GM21825 (cell line): ENCODE results near the gene MYCBP2.
"Not testable (repeated sequence)": the region's sequence is repeated elsewhere in the genome, so short reads cannot be mapped to it uniquely, and the experiment has no call there.

Source experiments
- ATAC-seq: cut with Tn5 transposase; IDR thresholded peaks from one replicate; pipeline ENCODE4 v1.9.1; 2021; ENCODE audit warnings: mild to moderate bottlenecking, moderate library complexity; ENCODE audit not compliant: unreplicated experiment

MYCBP2 gene, protein sequence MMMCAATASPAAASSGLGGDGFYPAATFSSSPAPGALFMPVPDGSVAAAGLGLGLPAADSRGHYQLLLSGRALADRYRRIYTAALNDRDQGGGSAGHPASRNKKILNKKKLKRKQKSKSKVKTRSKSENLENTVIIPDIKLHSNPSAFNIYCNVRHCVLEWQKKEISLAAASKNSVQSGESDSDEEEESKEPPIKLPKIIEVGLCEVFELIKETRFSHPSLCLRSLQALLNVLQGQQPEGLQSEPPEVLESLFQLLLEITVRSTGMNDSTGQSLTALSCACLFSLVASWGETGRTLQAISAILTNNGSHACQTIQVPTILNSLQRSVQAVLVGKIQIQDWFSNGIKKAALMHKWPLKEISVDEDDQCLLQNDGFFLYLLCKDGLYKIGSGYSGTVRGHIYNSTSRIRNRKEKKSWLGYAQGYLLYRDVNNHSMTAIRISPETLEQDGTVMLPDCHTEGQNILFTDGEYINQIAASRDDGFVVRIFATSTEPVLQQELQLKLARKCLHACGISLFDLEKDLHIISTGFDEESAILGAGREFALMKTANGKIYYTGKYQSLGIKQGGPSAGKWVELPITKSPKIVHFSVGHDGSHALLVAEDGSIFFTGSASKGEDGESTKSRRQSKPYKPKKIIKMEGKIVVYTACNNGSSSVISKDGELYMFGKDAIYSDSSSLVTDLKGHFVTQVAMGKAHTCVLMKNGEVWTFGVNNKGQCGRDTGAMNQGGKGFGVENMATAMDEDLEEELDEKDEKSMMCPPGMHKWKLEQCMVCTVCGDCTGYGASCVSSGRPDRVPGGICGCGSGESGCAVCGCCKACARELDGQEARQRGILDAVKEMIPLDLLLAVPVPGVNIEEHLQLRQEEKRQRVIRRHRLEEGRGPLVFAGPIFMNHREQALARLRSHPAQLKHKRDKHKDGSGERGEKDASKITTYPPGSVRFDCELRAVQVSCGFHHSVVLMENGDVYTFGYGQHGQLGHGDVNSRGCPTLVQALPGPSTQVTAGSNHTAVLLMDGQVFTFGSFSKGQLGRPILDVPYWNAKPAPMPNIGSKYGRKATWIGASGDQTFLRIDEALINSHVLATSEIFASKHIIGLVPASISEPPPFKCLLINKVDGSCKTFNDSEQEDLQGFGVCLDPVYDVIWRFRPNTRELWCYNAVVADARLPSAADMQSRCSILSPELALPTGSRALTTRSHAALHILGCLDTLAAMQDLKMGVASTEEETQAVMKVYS (N-terminal part only)

DNA sequence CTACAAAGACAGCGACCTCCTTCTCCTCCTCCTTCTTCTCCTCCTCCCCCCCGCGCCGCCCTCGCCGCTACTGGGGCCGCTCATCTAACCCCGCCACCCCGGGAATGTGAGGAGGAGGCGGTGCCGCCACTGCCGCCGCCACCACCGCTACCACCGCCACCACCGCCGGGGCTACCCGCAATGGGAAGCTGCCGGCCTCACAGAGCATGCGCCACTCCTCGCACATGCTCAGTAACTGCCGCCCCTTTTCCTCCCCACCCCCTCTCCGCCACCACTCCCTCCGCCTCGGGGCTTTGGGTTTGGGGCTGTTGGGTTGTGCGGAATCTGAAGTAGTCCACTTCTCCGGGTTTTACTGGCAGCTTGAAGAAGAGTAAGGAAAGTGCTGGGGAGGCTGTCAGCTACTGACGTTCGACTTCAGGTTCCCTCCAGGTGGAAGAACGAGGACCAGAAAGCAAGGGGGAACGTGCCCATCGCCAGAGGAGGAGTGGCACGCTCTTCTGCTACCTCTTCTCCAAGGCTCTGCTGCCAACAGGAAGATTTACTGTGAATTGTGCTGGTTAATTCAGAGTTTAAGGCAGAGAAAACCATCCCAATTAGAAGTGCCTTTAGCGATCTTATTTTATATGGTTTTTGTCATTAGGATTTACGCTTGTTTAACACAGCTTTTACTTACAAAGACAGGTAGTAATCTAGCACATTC, at the start of gene MYCBP2:
TSS of gene MYCBP2 (minus strand) at position 190 of the 700 bp plus-strand sequence. CDS start 319 bp downstream, outside the sequence.
- peak; percentile 56 for ATAC-seq

DNA sequence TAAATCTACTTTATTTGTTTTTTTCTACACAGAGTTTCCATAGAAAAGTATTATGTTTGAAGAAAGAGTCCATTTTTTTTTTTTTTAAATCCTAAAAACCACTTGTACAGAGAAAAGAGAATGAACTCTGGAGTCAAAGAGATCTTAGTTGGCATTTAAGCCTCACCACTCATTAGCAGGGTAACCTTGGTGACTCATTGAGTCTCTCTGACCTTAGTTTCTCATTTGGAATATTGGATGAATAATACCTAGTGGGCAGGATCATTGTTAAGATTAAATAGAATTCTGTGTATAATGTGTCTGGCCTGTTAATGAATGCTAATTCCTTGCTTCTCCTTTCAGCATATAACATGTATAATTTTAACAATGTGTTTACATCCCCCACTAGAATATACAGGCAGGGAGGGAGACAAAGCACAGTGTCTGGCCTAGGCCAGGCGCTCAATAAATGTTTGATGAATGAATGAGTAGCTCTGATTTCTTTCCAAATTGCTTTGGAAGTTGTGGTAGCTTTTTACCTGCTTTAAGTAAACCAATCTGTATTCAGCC, 48.7 kb upstream of the MYCBP2 start:
- ATAC-seq, result no peak

DNA sequence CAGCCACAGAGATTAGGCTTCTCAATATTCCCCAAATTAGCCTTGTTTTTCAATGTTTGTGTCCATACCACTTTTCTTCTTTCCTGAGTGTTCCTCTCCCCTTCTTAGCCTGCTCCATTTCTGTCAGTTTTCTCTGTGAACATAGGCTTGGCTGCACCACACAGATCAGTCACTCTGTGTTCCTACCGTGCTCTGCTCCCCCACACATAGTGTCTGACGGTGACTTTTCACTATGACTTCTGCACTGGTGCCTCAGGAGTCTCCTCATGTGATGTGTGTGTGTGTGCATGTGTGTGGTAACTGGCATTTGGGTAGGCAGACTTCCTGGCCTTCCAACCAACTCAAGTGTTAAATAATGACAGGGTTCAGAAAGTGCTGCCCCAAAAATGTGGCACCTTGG, 47.9 kb upstream of the MYCBP2 start:
- no peak for ATAC-seq

DNA sequence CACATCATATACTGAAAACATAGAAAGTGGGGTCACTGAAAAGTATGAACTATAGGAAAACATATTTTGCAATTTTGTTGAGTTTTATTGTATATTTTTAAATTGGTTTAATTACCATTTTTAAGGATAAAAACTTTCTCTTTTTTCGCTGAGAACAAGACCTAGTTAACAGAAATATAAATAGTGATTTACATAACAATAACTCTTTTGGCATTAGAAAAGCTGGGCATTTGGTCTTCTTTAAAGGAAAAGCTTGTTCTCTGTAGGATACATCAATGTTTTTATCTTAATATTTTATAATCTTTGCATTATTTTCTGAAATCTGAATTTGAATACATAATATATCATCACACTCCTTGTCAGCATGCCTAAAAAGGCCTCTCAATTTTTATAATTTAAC, 47.4 kb upstream of the MYCBP2 start:
- no peak for ATAC-seq

DNA sequence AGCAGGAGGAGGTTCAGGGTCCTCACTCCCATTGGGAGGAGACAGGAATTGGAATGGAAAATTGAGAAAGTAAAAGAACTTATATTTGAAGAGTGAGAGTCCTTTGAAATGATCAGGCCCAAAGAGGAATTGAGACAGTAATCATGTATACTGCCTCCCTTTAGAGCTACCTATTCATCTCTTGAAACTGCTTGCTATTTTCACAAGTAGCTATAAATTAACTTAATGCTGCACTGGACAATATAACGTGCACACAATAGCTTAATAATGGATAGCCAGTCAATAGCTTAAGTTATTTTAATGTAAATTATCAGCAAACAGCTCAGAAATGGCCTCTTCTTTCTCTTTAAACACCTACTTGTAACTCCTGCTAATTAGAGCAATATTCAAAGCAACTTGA, 46.6 kb upstream of the MYCBP2 start:
- no peak for ATAC-seq

DNA sequence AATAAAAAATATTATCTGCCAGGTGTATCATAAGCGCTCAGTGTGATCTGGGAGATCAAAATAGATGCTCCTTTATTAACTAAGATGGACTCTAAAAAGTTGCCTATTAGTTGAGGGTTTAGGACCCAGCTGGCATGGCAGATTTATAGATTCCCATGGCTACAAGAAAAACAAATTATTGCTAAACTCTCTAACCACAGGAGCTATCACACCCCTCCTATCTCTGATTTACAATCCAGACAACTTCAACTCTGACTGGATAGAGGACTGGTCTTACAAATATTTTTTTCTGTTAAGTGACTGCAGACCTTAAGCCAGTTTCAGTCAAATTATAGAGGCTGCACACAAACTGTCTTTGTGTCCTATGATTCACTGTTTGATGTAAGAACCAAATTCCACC, 45.4 kb upstream of the MYCBP2 start:
- no peak for ATAC-seq

DNA sequence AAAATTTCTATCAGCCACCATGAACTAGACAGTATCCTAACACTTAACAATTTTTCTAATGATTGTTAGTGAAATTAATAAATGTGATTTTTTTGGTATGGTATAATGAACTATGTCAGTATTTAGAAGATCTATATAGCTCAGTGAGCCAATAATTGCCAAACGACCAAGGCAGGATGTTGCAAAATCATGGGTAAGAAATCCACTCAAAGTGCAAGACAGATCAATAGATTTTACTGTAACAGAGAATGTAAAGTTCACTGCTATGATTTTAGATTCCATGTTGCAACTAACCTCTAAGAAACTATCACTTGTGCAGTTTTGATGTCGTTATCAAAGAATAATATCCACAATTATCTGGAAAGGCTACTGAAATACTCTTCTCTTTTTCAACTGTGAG, 44.0 kb upstream of the MYCBP2 start:
- no peak for ATAC-seq

DNA sequence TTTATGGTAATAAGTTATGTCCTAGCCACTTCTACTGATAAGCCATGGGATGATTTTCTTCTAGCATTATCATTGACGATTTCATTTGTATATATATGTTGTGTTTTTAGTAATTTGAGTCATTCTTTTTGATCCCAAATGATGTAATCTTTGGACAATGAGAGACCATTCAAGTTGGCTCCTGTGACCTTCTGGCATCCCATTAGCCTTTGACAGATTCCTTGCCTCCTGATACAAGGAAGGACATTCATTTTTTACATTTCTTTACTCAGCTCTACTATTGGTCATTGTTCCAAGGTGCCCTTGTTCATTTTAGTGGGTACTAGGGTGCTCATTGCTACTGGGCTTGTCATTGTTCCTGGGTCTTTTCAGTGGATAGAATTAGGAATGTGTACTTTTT, 35.3 kb upstream of the MYCBP2 start:
- ATAC-seq, result no peak

DNA sequence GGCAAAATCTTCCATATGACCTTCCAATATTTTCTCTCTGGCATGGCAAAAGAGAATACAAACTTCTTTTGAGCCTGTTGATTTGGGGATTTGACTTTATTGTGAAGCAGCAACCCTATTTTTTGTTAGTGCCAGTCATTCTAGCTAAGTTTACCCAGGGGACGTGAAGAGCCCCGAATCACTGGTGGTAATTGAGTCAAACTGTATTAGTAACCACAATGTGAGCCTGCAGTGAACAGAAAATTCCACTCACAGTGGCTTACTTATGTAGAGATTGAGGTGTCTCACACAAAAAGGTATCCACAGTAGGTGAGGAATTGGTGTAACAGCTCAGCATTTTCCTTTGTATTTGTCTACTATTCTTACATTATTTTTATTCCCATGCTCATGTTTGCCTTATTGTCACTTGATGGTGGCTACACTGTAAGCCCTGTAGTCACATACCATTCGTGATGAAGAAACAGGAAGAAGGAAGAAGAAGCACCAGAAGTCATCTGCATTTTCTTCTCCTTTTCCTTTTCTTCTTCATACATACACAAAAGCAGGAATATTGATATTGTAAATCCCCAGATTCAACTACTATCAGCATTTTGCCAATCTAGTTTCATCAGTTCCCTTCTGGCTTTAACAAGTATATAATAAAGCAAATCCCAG, 33.3 kb upstream of the MYCBP2 start:
- ATAC-seq, result no peak

DNA sequence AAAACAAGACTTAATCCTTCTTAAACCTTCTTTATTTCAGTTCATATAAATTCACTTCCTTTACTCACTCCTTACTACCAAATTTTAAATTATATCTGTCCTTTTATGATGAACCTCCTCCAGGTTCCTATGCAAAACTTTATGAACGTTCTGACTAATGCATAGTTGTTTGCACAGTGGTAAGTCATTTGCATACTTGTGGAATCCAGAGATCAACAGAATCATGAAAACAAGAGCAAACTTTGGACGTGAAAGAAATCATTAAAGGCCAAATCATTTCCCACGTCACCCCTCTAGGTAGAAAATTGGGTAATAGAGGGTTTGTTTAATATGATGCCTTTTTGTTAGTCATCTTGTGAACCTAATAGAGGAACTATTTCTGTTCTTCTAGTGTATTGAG, 32.3 kb upstream of the MYCBP2 start:
- no peak for ATAC-seq

DNA sequence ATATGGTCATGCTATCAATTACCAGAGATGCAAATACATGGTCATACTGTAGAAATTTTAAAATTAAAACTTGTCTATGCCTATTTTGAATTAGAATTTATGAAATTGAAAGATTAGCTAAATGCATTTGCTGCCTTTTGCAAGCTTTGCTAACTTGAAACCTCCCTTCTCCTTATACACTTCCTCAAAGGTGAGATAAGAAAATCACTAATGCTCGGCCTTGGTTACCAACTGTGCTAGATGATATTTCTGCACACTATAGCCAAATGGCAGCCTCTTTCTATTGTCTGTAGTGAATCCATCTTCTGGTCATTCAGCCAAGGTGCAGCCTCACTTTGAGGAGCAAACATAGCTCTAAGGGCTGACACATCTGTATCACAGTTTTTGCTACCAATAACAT, 31.1 kb upstream of the MYCBP2 start:
- no peak for ATAC-seq

DNA sequence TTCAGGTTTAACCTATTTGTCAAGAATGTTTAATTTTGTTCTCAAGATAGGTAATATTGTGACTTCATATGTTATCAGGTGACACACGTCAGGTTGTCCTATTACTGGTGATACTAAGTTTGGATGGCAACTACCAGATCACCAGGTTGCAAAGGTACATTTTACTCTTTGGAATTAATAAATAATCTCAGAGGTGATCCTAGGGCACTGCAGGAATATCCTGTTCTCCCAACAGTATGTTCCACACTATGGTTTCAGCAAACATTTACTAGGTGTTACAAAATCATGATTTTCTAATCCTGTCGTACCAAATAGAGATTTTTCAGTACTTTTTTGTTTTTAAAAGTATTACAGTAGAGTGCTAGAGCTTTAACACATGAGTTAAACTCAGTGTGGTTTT, 29.3 kb upstream of the MYCBP2 start:
- ATAC-seq, result no peak

DNA sequence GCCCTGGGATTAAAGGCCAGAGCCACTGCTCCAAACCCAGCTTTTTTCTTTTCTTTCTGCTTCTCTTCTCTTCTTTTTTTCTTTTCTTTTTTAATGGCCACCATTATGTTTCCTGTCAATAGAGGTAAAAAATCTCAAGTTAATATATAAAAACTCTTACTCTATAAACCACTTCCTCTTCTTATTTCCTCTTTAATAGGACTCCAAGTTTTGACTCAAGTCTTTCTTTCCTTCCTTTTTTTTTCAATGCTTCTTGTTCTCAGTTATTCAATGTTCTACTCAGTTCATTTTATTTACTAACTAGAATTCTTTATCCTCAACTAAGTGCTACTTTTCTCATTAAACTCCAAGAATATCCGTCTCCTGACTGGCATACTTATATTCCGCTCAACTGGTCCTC, 27.1 kb upstream of the MYCBP2 start:
- ATAC-seq, result no peak

DNA sequence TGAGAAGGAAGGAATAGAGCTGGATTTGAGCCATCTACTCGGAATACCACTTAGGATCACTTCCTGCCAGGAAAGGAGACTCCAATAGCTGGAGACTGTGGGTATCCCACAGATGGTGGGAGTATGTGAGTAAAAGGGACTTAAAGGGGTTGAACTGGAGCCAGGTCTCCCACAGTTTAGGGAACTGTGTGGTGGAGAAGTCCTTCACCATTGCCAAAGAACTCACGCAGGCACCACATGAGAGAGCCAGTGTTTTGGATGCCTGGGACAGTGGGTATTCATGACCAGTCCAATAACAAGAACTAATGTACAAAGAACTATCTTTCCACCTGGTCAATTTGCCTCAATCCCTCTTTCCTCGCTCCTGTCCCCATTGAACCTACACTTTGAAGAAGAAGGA, 24.4 kb upstream of the MYCBP2 start:
- no peak for ATAC-seq

DNA sequence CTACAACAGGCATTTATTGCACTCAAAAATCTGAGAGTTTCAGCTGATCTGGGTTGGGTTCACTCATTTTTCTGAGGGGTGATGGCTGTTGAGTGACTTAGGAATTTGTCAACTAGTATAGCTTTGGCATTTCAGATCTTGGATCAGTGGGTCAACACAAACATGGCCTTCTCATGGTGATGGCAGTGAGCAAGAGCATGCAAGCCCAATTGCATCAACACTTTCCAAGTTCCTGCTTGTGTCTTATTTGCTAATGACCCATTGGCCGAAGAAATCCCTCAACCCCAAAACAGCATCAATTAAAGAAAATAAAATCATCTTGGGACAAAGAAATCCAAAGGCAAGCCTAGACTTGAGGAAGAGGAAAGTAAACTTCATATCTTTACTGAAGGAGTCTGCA, 23.9 kb upstream of the MYCBP2 start:
- ATAC-seq, result no peak

DNA sequence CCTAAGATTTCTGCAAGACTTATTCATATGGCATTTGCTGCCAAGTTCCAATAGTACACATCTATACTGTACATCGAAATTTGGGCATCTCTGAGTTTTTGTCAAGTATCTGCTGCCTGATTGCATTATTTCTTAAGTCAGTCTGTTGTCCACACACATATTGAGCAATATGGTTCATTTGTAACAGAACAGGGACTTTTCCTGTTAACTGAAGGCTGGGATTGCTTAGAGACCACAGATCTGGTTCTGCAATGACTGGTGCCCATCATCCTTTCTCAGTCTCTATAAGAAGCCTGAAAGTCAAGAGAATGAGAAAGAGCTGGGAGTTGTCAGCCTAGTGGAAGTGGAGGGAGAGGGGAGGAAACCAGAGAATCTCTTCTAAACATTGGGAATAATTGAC, 22.5 kb upstream of the MYCBP2 start:
- ATAC-seq, result no peak

DNA sequence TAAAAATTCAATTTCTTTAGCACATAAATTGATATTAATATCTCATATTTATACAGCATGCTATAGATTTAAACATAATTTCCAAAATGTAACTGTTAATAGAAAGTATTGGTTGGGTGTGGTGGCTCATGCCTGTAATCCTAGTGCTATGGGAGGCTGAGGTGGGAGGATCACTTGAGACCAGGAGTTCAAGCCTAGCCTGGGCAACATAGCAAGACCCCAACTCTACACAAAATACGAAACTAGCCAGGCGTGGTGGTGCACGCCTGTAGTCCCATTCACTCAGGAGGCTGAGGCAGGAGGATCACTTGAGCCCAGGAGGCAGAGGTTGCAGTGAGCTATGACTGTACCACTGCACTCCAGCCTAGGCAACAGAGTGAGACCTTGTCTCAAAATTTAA, 20.5 kb upstream of the MYCBP2 start:
- not testable (repeated sequence) for ATAC-seq

DNA sequence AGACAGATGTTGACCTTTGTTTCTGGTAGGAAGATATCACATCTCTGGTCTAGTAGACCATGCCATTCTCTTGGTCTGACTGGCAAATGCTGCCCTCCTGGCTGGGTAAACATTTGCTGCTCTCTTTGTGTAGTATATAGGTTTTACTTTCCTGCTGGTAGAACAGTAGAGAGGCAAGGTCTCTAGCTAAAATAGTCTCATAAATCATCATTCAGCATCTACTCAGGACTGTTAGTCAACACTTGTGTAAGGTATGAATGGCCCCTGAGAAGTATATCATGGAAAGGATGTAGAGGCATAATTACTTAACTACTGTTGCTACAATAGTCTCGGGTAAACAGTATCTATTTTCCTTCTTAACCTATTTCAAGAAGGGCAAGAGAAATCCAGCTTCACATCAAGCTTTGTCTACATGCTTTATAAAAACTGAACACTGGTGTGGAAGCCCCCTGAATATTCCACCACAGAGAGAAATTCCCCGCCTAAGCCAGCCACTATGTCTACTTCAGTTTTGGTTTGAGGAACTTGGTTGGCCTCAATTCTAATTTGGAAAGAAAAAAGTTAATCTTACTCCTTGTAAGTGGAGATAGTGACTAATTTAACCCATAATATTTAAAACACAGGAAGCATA, 18.4 kb upstream of the MYCBP2 start:
- ATAC-seq, result peak; percentile 61

DNA sequence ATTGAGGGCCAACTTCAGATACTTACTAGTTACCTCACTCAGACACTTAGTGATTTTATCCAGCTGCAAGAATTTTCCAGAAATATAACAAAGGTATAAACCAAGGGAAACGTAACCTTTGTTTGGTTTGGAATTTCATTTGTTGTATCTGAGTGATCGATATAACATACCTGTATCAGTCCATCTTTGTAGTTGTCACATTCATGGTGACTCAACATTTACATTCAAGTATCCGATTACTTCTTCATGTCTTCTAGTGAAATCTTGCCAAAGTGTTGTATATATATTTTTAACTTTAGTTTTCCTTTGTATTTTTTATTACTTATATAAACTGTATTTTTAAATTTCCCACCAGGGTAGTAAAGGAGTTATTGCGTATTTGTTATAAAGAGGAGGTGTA, 16.9 kb upstream of the MYCBP2 start:
- ATAC-seq, result no peak
